Stimulated activated CD8-positive, alpha-beta memory T cell treated with anti-CD3 and anti-CD28 coated beads, Interleukin-2, amount 100 ng/mL, for 48 hours (primary cell): ENCODE data around the gene SNX30.

ENCODE experiments used
- DNase-seq, 2 donors: peaks; one replicate each; pipeline ENCODE4 v3.0.0-alpha.2; 2020; ENCODE audit warnings: low read depth in 2 of 2

The SNX30 gene

DNA sequence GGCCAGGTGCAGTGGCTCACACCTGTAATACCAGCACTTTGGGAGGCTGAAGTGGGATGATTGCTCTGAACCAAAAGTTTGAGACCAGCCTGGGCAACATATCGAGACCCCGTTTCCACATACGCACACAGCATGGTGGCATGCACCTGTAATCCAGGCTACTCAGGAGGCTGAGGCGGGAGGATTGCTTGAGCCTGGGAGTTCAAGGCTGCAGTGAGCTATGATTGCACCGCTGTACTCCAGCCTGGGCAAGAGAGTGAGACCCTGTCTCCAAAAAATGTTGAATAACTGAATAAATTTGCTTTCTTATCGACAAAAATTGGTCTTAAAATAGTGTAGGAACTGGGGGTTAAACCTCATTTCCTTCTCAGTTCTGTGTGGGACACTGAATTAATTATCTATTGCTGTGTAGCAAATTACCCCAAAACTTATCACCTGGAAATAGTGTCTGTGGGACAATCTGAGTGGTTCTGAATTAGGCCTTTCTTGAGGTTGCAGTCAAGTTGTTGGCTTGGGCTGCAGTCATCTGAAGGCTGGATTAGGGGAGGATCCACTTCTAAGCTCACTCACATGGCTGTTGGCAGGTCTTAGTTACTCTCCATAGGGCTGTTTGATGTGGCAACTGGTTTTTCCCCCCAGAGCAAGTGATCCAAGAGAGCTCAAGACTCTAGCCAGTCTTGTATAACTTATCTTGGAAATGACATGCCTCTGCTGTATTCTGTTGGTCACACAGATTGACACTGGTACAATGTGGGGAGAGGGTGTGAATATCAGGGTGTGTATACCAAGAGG, 2.0 kb downstream of the SNX30 start:
- DNase-seq, result no peak

DNA sequence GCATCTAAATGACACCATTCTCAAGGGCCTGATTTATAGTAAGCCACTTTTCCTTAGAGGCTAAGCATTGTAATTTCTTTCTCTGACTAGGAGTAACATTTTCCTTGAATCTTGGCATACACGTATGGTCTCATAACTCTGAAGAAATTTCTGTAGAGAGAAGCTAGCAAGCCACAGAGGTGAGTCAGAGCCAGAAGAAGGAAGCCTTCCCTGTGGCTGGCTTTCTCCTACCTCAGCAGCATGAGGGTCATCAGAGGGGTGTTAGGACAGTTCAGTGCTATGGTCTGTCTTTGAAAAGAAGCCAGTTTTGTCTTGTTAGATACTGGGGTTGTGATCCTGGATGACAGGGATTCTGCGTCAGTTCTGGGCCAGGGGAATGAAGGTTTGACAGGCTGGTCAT, 3.2 kb downstream of the SNX30 start:
- no peak for DNase-seq

DNA sequence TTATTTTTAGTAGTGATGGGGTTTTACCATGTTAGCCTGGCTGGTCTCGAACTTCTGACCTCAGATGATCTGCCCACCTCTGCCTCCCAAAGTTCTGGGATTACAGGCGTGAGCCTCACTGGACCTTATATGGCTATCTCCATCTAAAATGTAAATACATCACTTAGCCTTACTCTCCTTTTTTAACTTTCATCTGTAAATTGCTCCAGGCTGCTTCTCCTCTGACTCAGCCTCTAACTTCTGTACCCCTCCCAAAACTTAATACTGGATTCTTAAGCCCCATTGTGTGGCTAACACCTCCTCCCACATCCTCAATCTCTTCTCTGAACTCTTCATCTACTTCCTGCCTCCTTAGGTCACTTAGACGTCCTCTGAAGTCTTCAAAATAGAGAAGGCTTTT, 4.0 kb downstream of the SNX30 start:
- no peak for DNase-seq

DNA sequence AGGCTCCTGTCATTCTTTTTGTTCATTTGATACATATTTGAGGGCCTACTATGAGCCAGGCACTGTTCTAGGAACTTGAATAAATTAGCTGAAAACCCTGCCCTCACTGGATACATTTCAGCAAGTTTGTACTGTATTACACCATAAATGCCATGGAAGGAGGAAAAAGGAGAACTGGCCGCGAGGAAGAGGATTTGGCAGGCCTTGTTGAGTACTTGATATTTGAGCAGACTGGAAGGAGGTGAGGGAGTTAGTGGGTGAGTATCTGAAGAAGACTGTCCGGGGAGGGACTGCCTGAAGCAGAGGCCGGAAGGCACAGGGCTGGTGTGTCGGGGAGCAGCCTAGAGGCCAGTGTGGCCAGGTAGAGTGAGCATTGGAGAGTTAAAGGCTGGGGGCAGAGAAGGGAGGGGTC, 4.5 kb downstream of the SNX30 start:
- no peak for DNase-seq

DNA sequence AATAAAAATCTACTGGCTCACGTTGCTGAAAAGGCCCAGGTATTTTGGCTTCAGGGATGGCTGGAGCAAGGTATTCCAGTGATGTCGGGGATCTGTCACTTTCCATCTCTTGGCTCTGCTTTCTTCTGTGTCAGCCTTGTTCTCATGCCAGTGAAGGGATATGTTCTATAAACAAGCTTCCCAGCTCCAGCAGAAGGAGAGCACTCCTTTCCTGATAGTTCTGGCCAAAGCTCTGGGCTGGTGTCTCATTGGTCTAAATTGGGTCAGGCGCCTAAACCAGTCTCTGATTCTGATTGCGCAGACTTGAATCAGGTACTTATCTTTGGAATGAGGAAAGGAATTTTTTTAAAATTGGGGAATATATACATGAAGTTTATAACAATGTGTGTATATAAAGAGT, 5.1 kb downstream of the SNX30 start:
- no peak for DNase-seq

DNA sequence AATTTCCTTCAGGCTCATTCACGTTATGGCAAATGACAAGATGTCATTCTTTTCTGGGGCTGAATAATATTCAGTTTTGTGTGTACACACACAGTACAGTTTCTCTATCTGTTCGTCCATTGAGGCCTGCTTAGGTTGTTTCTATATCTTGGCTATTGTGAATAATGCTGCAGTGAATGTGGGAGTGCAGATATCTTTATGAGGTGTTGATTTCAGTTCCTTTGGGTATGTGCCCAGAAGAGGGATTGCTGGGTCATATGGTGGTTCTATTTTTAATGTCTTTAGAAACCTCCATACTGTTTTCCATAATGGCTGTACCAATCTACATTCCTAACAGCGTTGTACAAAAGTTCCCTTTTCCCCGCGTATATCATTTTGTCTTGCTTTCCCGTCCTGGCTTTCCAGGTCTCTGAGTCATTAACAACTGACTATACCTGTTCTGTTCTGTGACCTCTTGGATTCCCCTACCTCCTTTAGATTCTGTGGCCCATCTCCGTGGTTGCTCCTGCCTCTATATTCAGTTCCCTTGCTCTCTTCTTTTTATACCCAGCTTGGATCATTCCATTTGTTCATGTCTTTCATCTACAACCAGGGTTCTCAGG, 6.8 kb downstream of the SNX30 start:
- DNase-seq, result no peak

DNA sequence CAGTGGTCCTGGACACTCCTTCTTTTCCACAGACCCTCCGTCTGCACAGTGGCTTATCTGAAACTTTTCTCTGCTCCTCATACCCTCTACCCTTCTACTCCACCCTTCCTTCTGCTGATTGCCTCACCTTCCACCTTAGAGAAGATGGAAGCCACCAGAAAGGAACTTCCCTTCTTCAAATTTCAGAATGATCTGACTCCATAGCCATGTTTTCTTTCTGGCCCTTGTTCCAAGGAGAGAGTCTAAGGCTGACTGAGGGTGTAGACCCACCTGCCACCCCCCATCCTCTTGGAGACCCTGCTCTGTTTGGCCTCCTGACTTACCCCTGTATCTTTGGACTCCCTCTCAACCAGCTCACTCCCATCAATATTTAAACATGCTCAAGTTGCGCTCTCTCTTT, 7.4 kb downstream of the SNX30 start:
- no peak for DNase-seq

DNA sequence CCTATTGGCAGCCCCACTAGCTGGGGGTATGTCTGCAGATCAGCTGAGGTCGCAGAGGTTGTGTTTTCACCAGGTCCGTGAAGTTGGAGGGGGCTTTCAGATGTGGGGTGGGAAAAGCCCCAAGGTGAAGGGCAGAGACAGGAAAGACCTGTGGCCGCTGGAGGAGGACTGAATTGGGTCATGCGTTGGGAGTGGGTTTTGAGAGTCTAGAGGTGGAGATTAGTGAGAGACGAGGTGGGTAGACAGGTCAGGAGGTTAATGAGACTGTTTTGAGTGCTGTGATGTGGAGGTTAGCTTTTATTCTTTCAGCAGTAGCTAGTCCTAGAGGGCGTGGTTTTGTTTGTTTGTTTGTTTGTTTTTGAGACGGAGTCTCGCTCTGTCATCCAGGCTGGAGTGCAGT, 10.3 kb downstream of the SNX30 start:
- no peak for DNase-seq

DNA sequence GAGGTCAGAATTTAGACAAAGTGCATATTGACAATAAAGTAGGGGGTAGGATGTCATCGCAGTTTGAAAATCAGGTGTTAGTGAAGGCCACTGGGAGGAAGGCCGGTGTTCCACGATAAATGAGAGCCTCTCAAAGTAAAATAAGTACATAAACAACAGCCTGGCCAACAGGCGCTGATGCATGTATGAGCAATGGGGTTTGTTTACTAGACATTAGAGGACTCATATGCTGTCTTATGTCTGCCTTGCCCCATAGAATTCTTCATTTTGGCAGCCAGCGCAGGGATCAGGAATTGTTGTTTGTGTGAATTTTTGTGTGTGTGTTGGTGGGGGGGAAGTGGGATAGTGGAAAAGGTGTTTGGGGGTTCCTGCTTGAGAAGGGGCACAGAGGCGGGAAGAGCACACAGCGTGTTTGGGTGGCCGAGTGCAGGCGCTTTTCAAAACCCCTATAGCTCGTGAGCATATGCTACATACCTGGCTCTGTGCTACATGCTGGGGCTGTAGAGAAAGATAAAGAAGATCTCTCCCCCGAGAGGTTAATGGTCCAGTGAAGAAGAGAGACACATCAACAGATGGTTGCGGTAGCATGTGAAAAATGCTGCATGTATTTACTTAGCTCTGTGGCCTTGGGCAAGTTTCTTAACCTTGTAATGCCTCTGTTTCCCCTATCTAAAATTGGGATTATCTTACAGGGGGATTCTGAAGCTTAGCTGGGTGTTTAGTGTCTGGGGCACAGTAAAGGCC, 11.5 kb downstream of the SNX30 start:
- no peak for DNase-seq

DNA sequence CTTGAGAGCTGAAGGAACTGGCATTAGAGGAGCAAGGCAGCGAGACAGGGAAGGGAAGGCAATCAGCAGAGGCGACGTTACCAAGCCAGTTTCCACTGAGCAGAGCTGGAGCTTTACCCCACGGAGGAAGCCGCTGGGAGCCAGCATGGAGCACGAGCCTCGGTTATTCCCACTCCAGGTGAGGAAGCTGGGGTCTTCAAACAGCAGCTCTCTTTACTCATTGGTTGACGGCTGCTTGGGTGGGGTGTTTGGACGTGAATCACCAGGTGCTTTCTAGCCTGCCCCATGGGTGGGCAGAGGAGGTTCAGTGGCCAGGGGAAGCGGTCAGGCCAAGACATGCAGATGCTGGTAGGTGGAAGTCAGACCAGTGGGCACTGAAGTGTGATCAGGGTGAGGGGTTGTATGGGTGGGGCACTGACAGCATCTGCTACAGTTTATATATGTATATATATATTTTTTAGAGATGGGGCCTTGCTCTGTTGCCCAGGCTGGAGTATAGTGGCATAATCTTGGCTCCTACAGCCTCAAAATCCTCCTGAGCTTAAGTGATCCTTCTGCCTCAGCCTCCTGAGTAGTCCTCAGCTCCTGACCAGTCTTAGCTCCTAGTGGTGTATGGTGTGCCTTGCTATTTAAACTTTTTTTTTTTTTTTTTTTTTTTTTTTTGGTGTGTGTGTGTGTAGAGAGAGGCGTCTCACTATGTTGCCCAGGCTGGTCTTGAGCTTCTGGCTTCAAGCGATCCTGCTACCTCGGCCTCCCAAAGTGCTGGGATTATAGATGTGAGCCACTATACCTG, 12.4 kb downstream of the SNX30 start:
- DNase-seq, result no peak

DNA sequence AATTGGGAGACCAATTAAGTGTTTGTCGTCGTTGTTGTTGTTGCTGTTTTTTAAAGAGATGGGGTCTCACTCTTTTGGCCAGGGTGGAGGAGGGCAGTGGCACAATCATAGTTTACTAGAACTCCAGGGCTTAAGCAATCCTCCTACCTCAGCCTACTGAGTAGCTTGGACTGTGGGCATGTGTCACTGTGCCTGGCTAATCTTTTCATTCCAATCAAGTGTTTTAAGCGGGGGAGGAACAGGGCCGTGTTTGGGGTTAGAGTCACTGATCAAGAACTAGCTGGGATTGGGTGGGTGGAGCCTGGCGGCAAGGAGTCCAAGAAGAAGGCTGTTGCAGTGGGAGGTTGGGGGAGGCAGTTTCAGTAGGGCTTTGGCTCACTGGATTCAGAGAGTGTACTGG, 13.8 kb downstream of the SNX30 start:
- no peak for DNase-seq

DNA sequence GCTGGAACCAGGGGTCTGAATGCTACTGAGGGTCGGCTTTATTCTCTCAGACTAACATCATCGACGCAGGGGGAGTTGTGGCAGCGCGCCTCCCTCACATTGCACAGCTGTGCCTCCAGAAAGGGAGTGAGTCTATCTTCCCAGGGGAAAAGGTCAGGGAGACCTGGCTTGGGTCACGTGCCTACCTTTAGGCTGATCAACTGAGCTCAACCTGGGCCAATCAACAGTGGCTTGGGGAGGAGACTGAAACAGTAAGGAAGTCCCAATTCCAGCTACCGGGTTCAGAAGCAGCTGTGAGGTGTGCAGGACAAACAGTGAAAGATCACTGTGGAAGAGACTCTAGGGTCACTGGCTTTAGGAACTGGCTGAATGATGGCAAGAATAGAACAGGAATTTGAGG, 14.3 kb downstream of the SNX30 start:
- no peak for DNase-seq

DNA sequence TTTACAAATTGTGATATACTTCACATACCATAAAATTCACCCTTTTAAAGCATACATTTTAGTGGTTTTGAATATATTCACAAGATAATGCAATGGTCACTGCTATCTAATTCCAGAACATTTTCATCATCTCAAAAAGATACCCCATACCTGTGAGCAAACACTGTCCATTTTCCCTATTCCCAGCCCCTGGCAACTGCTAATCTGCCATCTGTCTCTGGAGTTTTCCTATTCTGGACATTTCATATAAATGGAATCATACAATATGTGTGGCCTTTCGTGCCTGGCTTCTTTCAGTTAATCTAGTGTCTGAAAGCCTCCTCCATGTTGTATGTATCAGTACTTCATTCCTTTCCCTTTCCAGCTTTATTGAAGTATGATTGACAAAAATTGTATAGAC, 14.7 kb downstream of the SNX30 start:
- DNase-seq, result no peak

DNA sequence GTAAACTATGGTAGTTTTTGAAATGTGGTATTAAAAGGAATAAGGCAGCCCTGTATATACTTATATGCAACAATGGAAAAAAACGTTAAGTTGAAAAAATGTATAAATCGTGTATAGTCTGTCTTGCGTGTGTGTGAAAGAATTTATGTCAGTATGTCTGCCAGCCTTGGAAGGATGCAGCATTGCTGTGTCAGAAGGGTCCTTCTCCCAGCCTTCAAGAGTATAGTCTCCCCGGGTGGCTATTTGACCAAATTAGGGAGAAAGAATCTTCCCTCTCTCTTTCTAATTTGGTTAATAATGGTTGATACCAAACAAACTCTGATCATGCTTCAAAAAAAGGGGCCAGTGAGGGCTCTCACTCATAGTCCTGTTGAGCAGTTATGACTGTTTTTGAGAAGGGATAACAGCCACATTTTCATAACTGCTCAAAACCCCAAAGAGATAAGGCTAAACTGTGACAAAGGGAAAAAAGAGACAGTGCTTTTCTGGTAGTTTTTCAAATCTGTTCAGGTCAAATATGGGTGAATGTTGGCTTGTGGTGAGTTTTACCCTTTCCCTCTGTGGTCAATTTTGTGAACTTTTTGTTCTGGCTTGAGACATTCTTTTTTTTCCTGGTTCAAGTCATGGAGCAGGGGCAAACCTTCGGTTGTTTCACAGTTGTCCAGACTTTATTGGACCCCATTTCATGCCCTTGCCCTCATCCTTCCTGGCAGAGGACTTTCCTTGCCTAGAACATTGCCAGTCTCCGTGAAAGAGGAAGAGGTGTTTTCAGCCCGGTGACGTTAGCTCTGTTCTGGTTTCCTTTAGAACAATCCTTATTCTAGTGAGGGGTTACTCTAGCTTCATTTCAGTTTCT, 21.0 kb downstream of the SNX30 start:
- no peak for DNase-seq

DNA sequence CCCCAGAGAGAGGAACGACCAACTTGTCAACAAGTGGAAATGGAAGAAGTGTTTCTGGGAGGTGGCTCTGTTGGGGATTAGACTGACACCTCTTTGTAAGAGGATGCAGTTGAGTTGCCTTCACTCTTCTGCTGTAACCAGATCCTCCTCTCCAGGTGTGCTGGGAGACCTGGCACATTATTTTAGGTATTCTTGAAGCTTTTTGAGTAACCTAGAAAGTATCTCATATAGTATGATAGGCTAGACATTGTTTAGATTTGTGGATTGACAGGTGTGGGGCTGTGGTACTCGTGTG, 21.6 kb downstream of the SNX30 start:
- DNase-seq, result no peak

DNA sequence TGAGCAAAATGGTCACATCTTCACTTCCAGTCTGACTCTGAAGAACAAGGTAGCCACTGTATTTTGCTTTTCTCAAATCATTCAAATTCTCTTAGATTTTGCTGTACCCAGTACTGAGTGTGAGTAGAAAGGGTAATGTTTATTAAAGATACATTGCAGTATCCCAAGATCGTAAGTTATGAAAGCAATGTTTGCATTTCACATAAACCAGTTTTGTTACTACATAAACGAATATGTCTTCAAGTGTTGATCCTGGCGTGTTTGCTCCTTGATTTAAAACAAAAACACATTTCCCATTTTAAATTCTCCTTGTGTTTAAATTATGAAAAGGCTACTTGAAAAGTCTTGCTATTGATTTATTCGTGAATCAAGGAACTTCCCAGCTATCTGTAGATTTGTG, 22.0 kb downstream of the SNX30 start:
- DNase-seq, result no peak

DNA sequence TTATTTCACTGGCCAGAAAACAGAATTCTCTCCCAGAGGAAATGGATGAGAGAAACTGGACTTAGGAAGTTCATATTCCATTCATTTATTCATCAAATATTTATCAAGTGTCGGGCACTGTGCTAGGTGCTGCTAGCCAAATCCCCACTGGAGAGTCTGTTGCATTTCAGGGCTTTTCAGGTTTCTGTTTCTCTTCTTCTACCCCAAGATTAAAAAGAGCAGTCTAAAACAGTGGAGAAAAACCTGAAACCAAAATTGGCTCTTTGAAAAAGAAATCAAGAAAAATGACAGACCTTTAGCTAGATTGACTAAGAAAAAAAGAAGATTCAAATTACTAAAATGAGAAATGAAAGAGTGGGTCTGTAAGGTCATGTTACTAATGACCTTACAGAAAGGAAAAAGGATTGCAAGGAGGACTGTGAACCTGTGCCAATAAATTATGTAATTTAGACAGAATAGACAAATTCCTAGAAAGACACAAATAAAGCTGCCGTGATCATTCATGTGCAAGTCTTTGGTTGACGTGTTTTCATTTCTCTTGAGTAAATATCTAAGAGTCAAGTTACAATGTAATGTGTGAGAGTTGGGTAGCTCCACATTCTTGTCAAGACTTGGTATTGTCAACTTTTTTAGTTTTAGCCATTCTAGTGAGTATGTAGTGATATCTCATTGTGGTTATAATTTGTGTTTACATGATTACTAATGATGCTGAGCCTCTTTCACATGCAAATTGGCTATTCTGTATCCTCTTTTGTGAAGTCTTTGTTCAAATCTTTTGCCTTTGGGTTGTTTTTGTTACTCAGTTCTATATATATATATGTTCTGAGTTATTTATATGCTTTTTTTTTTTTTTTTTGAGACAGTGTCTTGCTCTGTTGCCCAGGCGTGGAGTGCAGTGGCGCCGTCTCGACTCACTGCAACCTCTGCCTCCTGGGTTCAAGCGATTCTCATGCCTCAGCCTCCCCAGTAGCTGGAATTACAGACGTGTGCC, 23.7 kb downstream of the SNX30 start:
- no peak for DNase-seq

DNA sequence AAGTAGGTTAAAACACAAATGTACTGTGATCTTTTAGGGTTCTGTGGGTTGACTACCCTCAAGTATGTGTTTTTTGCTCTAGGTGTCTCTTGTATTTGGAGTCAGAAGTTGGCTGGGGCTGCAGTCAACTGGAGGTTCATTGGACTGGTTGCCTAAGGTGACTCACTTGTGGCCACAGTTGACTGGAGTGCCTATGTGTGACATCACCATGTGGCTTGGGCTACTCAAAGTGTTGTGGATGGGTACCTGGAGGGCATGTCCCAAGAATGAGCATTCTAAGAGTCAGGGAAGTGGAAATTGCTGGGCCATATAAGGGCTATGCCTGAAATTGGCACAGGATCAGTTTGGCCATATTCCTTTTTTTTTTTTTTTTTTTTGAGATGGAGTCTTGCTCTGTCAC, 27.4 kb downstream of the SNX30 start:
- no peak for DNase-seq

DNA sequence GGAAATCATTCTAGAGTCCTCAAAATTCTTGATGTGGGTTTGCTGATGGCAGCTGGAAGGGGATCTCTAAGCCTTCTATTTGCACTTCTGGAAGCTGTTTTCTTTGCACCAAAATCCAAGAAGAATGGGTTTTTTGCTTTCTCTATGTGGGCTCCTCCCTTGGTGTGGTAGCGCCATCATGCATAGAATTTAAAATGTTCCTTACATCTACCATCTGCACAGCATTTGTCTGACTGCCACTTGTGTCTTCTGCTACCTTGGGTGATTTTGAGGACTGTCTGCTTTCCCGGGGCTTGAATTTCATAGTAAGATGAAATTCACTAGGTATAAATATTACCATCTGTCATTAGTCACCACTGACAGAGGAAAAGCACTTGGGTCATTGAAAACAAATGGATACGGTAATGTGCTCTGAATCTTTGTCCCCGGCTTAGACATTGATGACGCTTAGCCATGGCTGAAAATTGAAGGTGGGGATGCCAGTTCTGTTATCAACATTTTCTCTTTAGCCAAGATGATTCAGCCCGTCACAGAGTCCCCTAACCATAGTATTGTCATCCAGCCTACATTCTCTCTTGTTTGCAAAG, 30.0 kb downstream of the SNX30 start:
- no peak for DNase-seq

DNA sequence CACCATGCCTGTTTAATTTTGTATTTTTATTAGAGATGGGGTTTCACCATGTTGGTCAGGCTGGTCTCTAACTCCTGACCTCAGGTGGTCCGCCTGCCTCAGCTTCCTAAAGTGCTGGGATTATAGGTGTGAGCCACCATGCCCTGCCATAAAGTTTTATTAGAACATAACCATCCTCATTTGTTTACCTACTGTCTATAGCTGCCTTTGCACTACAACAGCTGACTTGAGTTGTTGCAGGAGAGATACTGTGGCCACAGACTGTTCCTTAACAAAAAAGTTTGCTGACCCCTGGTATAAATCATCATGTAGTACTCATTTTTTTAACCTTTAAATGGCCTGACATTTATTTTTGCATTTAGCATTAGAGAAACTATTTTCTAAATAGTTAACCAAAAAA, 31.7 kb downstream of the SNX30 start:
- no peak for DNase-seq
